Measurements from ENCODE around the gene ANKK1.

GRCh38 chr11:113401718-113402117 is 14.1 kb downstream of the ANKK1 start:
- TF ChIP-seq NFXL1 (IDR thresholded peaks at IDR 0.05; ENCODE audit: borderline replicate concordance) (no peak), KAT2A (conservative IDR thresholded peaks at IDR 0.05; ENCODE audit: control insufficient read depth, low read depth, low read length) (no peak), NFYB (IDR thresholded peaks at IDR 0.05; ENCODE audit: insufficient read depth, low read depth, low read length) (no peak), EGR1 (IDR thresholded peaks at IDR 0.05; ENCODE audit: borderline replicate concordance in 1 of 2, low read depth in 2 of 2, low read length in 2 of 2) (no peak)

Data from GM12878 (cell line).